Heart right ventricle (tissue), 16 donors: Measurements from ENCODE around the gene THG1L. TPM values are rescaled to one million over a fixed set of nuclear protein-coding genes. Genes with fewer than 3 reads are reported as not detected.

ENCODE experiments used
- ATAC-seq, 8 donors: fragments of 200-7000 bp; cut with Tn5 transposase; one replicate each; pipeline ENCODE4 v1.9.1; 2020; ENCODE audit warnings: mild to moderate bottlenecking in 8 of 8, moderate library complexity in 8 of 8, moderate number of reproducible peaks in 1 of 8
- DNase-seq, 2 donors: peaks; one replicate each; pipeline ENCODE4 v3.0.0-alpha.2; 2020
- H3K27ac ChIP-seq, 10 donors: fragments of 200-600 bp; sonication (generic) in 2 of 10; one replicate each; pipeline versions ENCODE4 v1.5.0 to v1.8.0; 2020 to 2022; ENCODE audit warnings: mild to moderate bottlenecking in 3 of 10
- H3K27me3 ChIP-seq, 7 donors: fragments of 200-600 bp; one replicate each; pipeline ENCODE4 v1.8.0; 2021 to 2022; ENCODE audit warnings: mild to moderate bottlenecking in 2 of 7
- H3K36me3 ChIP-seq, 9 donors: fragments of 200-600 bp; sonication (generic) in 1 of 9; one replicate each; pipeline versions ENCODE4 v1.5.0 to v1.8.0; 2020 to 2022; ENCODE audit warnings: mild to moderate bottlenecking in 2 of 9
- H3K4me1 ChIP-seq, 9 donors: fragments of 200-600 bp; sonication (generic) in 1 of 9; one replicate each; pipeline versions ENCODE4 v1.5.0 to v1.8.0; 2020 to 2022; ENCODE audit warnings: mild to moderate bottlenecking in 4 of 9
- H3K4me3 ChIP-seq, 10 donors: fragments of 200-600 bp; sonication (generic) in 2 of 10; one replicate each; pipeline versions ENCODE4 v1.5.0 to v1.8.0; 2020 to 2022; ENCODE audit warnings: mild to moderate bottlenecking in 7 of 10, moderate library complexity in 2 of 10
- H3K9me3 ChIP-seq, 11 donors: fragments of 200-600 bp in 10 of 11; sonication (generic) in 2 of 11; one replicate each; pipeline versions ENCODE4 v1.5.0 to v1.8.0; 2013 to 2022; ENCODE audit warnings: mild to moderate bottlenecking in 2 of 11, control low read depth in 1 of 11, moderate library complexity in 1 of 11
- CTCF ChIP-seq, 9 donors: fragments of 200-600 bp; sonication (generic) in 2 of 9; IDR thresholded peaks; one replicate each; pipeline versions ENCODE4 v1.5.0 to v1.8.0; 2021 to 2022; ENCODE audit warnings: antibody characterized with exemption in 9 of 9, mild to moderate bottlenecking in 5 of 9, moderate library complexity in 1 of 9
- WGBS, 2 donors: extraction: QIAGEN DNeasy Blood & Tissue Kit; methylation state at CpG; one replicate each; pipeline ENCODE4 v1.1.7; 2013; ENCODE audit warnings: inconsistent platforms in 1 of 2; 5-methylcytosine and 5-hydroxymethylcytosine counted together
- intact Hi-C, 10 donors: fragments of 100-400 bp; cut with DNase I; formaldehyde crosslinking; loops; one replicate each; pipeline versions ENCODE4 v1.11.1 to v1.14.2; 2022
- polyA plus RNA-seq, 2 donors: library from polyadenylated mRNA; stranded (reverse); fragments of 200-250 nt; gene quantifications; one replicate each; pipeline ENCODE4 v1.2.3, GENCODE V29; 2013
- total RNA-seq, 10 donors: library from RNA; stranded (reverse); fragmentation: NEBNext Ultra II Directional in 3 of 10; extraction: Animal tissue kit (Norgen Biotek cat#: 25700) in 3 of 10; gene quantifications; one replicate each; pipeline versions ENCODE4 v1.2.1 to v1.2.4, GENCODE V29; 2021 to 2023
- donor health status: Arrhythmogenic right ventricular cardiomyopathy.
- donor health status: ischemic (EF 13 %, LVEDD 7.1; RV severe dilation, severe dysfunction).
- donor health status: healthy with polysubstance abuse.
- donor health status: DM: no; HTN: yes; CAD: no.
- donor health status: DM: no; HTN: no; CAD: no.
- donor health status: ischemic (EF 25% LVEDD 6.9; RV normal size, moderate dysfunction).
- donor health status: ischemic (EF 25% LVEDD 5.7; RV mildly dilated, moderate dysfunction).
- donor health status: healthy.
- donor health status: DM: yes; HTN: yes; CAD: no.
- donor health status: Ischemic cardiomyopathy.
- donor health status: ischemic (EF 35%, LVEDD 5.7; RV mildly dilated, moderate dysfunction).
- donor health status: nonischemic (EF 11% LVEDD 7.7; RV severe dilation, severe dysfunction).
- donor health status: DM: yes; HTN: yes; CAD: no.
- donor health status: PGD.
- donor health status: ischemic (EF 29% LVEDD 5.4; RV normal size, mild dysfunction).
- donor health status: nonischemic (EF 23%, LVEDD 6.1; RV moderate dilation, normal function).

THG1L gene
- total and polyA plus RNA-seq, 12 donors: 3.4 to 11.9 (median 6.3) TPM

- Histone ChIP-seq H3K4me1 (peaks cover 0 to 3% (median 0%) of the 10 kb centered on the region in 9 donors), H3K36me3 (peaks cover 0 to 42% (median 25%) of the 10 kb centered on the region in 9 donors), H3K27me3 (no peaks in the 10 kb centered on the region), H3K9me3 (no peaks in the 10 kb centered on the region), H3K27ac (no peak overlapping the region), H3K4me3 (no peak overlapping the region)
- intact Hi-C loops: no loop called here
- DNase-seq: no peak
- no peak for TF ChIP-seq CTCF (IDR thresholded peaks at IDR 0.05)
- 94 to 98% methylated on average over 1 of the region's 1 CpG for WGBS, 2 donors
- ATAC-seq: no peak
Measured at GRCh38 chr5:157750320-157750719, 19.1 kb downstream of the THG1L start.

GRCh38 chr5:157756122-157756521 is 24.9 kb downstream of the THG1L start:
- H3K9me3 ChIP-seq: no peaks in the 10 kb centered on the region
- H3K4me3 ChIP-seq: no peak overlapping the region
- 93 to 95% methylated on average over 3 of the region's 3 CpGs for WGBS, 2 donors
- intact Hi-C loops: no loop called here
- no peaks in the 10 kb centered on the region for H3K27me3 ChIP-seq
- no peak for ATAC-seq
- no peak overlapping the region for H3K27ac ChIP-seq
- no peak for DNase-seq
- no peaks in the 10 kb centered on the region for H3K4me1 ChIP-seq
- TF ChIP-seq CTCF (IDR thresholded peaks at IDR 0.05): no peak
- peaks cover 0 to 86% (median 33%) of the 10 kb centered on the region in 9 donors for H3K36me3 ChIP-seq

GRCh38 chr5:157758706-157759105 is 27.5 kb downstream of the THG1L start:
- TF ChIP-seq CTCF (IDR thresholded peaks at IDR 0.05): no peak
- intact Hi-C loops: no loop called here
- WGBS, 2 donors: 78 to 80% methylated on average over 1 of the region's 1 CpG
- ATAC-seq: no peak
- H3K4me1 ChIP-seq: peaks cover 0 to 5% (median 0%) of the 10 kb centered on the region in 9 donors
- H3K36me3 ChIP-seq: peaks cover 0 to 60% (median 17%) of the 10 kb centered on the region in 9 donors
- H3K27ac ChIP-seq: no peak overlapping the region
- H3K4me3 ChIP-seq: no peak overlapping the region
- H3K27me3 ChIP-seq: no peaks in the 10 kb centered on the region
- H3K9me3 ChIP-seq: no peaks in the 10 kb centered on the region
- DNase-seq: no peak

- Histone ChIP-seq H3K4me1 (peaks cover 0 to 5% (median 0%) of the 10 kb centered on the region in 9 donors), H3K9me3 (no peaks in the 10 kb centered on the region), H3K27me3 (no peaks in the 10 kb centered on the region), H3K27ac (no peak overlapping the region), H3K36me3 (peaks cover 0 to 29% (median 0%) of the 10 kb centered on the region in 9 donors), H3K4me3 (no peak overlapping the region)
- intact Hi-C loops: loop anchor here (2.0 to 10.0 kb wide), 4 partner anchors 1343 to 1373 kb away; no protein-coding TSS in a partner anchor
- 37 to 38% methylated on average over 10 of the region's 10 CpGs for WGBS, 2 donors
- ATAC-seq (peak; percentile 42 to 89 (median 68)), DNase-seq (peak in 1 of 2 donors; percentile 35)
- TF ChIP-seq CTCF (IDR thresholded peaks at IDR 0.05): peak; percentile 46 to 85 (median 81)
Measured at GRCh38 chr5:157761690-157762621, 30.7 kb downstream of the THG1L start.
